Colonic mucosa (tissue), 4 donors: Measurements from ENCODE around the gene WDR33. TPM values are rescaled to one million over a fixed set of nuclear protein-coding genes. Genes with fewer than 3 reads are reported as not detected.
A peak's percentile ranks its signal among the peaks of the same experiment; 100 is the strongest.

Experiments used
- DNase-seq: peaks from one replicate; pipeline ENCODE4 v3.0.0-alpha.2; 2020
- H3K27ac ChIP-seq: fragments of 200-600 bp; one replicate; pipeline ENCODE4 v1.8.0; 2021
- H3K27me3 ChIP-seq: fragments of 200-600 bp; one replicate; pipeline ENCODE4 v1.8.0; 2021
- H3K36me3 ChIP-seq: fragments of 200-600 bp; one replicate; pipeline ENCODE4 v1.8.0; 2021
- H3K4me1 ChIP-seq: fragments of 200-600 bp; one replicate; pipeline ENCODE4 v1.8.0; 2021; ENCODE audit warnings: mild to moderate bottlenecking
- H3K4me3 ChIP-seq: fragments of 200-600 bp; one replicate; pipeline ENCODE4 v1.8.0; 2021
- H3K9ac ChIP-seq, 2 donors: one replicate each; pipeline ENCODE4 v1.7.0; 2013; ENCODE audit warnings: control low read depth in 2 of 2, low read depth in 2 of 2, low read length in 2 of 2
- H3K9me3 ChIP-seq: fragments of 200-600 bp; one replicate; pipeline ENCODE4 v1.8.0; 2021
- CTCF ChIP-seq: fragments of 200-600 bp; IDR thresholded peaks from one replicate; pipeline ENCODE4 v1.8.0; 2022; ENCODE audit warnings: antibody characterized with exemption, mild to moderate bottlenecking
- intact Hi-C: fragments of 100-400 bp; cut with DNase I; formaldehyde crosslinking; loops from one replicate; pipeline ENCODE4 v1.14.1; 2022
- total RNA-seq, 2 donors: library from RNA; stranded (reverse); fragmentation: NEBNext Ultra II Directional in 1 of 2; extraction: Animal tissue kit (Norgen Biotek cat#: 25700) in 1 of 2; gene quantifications; one replicate each; pipeline ENCODE4 v1.2.1, GENCODE V29; 2021
- donor health status: healthy.
- donor health status: DM: no; HTN: no; CAD: no.
- donor health status: DM: no; HTN: no; CAD: no.

The WDR33 gene
- total RNA-seq, 2 donors from 2014 or later: 48.1 to 59.4 TPM

- Histone ChIP-seq H3K27ac (peak overlapping the region; percentile 17), H3K27me3 (peaks cover 18% of the 10 kb centered on the region), H3K9ac (peak overlapping the region in 1 of 2 donors; percentile 24), H3K4me1 (no peaks in the 10 kb centered on the region), H3K9me3 (no peaks in the 10 kb centered on the region), H3K36me3 (no peaks in the 10 kb centered on the region), H3K4me3 (no peak overlapping the region)
- TF ChIP-seq CTCF: no peak
- intact Hi-C loops: no loop called here
- DNase-seq: no peak
These were observed 151.3 kb downstream of the WDR33 start for GRCh38 chr2:127659408-127660290.

- intact Hi-C loops: no loop called here
- TF ChIP-seq CTCF: no peak
- no peaks in the 10 kb centered on the region for H3K4me1 ChIP-seq
- H3K27ac ChIP-seq: peak overlapping the region; percentile 17
- no peaks in the 10 kb centered on the region for H3K9me3 ChIP-seq
- peak overlapping the region in 1 of 2 donors; percentile 24 for H3K9ac ChIP-seq
- no peak overlapping the region for H3K4me3 ChIP-seq
- H3K27me3 ChIP-seq: peaks cover 10% of the 10 kb centered on the region
- no peak for DNase-seq
- no peaks in the 10 kb centered on the region for H3K36me3 ChIP-seq
These were observed 152.1 kb downstream of the WDR33 start for GRCh38 chr2:127658641-127659407.

GRCh38 chr2:127658146-127658545, 152.8 kb downstream of the WDR33 start:
- H3K9ac ChIP-seq: no peak overlapping the region
- no peak for DNase-seq
- H3K4me3 ChIP-seq: no peak overlapping the region
- no peaks in the 10 kb centered on the region for H3K9me3 ChIP-seq
- no peaks in the 10 kb centered on the region for H3K4me1 ChIP-seq
- intact Hi-C loops: no loop called here
- H3K36me3 ChIP-seq: no peaks in the 10 kb centered on the region
- H3K27ac ChIP-seq: peak overlapping the region; percentile 17
- TF ChIP-seq CTCF: no peak
- peaks cover 3% of the 10 kb centered on the region for H3K27me3 ChIP-seq

- H3K4me3 ChIP-seq: no peak overlapping the region
- intact Hi-C loops: no loop called here
- H3K36me3 ChIP-seq: no peaks in the 10 kb centered on the region
- no peak for TF ChIP-seq CTCF
- no peaks in the 10 kb centered on the region for H3K4me1 ChIP-seq
- H3K9me3 ChIP-seq: no peaks in the 10 kb centered on the region
- H3K27me3 ChIP-seq: no peaks in the 10 kb centered on the region
- no peak overlapping the region for H3K9ac ChIP-seq
- H3K27ac ChIP-seq: no peak overlapping the region
- DNase-seq: no peak
These were observed 153.8 kb downstream of the WDR33 start for GRCh38 chr2:127657232-127657595.

- no peak for DNase-seq
- Histone ChIP-seq H3K9me3 (no peaks in the 10 kb centered on the region), H3K4me1 (no peaks in the 10 kb centered on the region), H3K27me3 (no peaks in the 10 kb centered on the region), H3K9ac (no peak overlapping the region), H3K4me3 (no peak overlapping the region), H3K36me3 (no peaks in the 10 kb centered on the region), H3K27ac (no peak overlapping the region)
- TF ChIP-seq CTCF: no peak
- intact Hi-C loops: no loop called here
These were observed 154.3 kb downstream of the WDR33 start for GRCh38 chr2:127656569-127657231.
